Measurements from ENCODE around the gene RICTOR. TPM values are rescaled to one million over a fixed set of nuclear protein-coding genes. Genes with fewer than 3 reads are reported as not detected.
"Not testable (repeated sequence)": the region's sequence is repeated elsewhere in the genome, so short reads cannot be mapped to it uniquely, and the experiment has no call there.

The RICTOR gene
- total RNA-seq, 4 donors from 2014 or later: 24.0 to 46.1 (median 31.9) TPM

GRCh38 chr5:39015743-39016586, 58.2 kb downstream of the RICTOR start:
- H3K36me3 ChIP-seq: peaks cover 0 to 37% of the 10 kb centered on the region in 2 donors
- H3K9me3 ChIP-seq: no peaks in the 10 kb centered on the region
- ATAC-seq: peak; percentile 53
- peak overlapping the region; percentile 52 to 81 (median 70) for H3K27ac ChIP-seq
- TF ChIP-seq POLR2AphosphoS5 (IDR thresholded peaks at IDR 0.05) (peak; percentile 68), POLR2A (IDR thresholded peaks at IDR 0.05) (no peak)
- no peak overlapping the region for H3K4me3 ChIP-seq
- 48 to 63% methylated on average over 4 of the region's 4 CpGs for WGBS, 2 donors (ENCODE audit: low coverage in 1 of 2)
- peaks cover 0 to 28% (median 17%) of the 10 kb centered on the region in 3 donors for H3K4me1 ChIP-seq
- H3K27me3 ChIP-seq: no peaks in the 10 kb centered on the region

GRCh38 chr5:39014561-39014960, 59.6 kb downstream of the RICTOR start:
- no peaks in the 10 kb centered on the region for H3K27me3 ChIP-seq
- H3K4me3 ChIP-seq: no peak overlapping the region
- H3K36me3 ChIP-seq: peaks cover 0 to 32% of the 10 kb centered on the region in 2 donors
- ATAC-seq: peak; percentile 46
- peak overlapping the region; percentile 2 to 81 (median 70) for H3K27ac ChIP-seq
- TF ChIP-seq CTCF (IDR thresholded peaks at IDR 0.05) (no peak), POLR2A (IDR thresholded peaks at IDR 0.05) (no peak), POLR2AphosphoS5 (IDR thresholded peaks at IDR 0.05) (peak; percentile 49), EP300 (IDR thresholded peaks at IDR 0.05) (no peak)
- H3K9me3 ChIP-seq: no peaks in the 10 kb centered on the region
- peaks cover 0 to 27% (median 17%) of the 10 kb centered on the region in 3 donors for H3K4me1 ChIP-seq
- WGBS, 2 donors (ENCODE audit: low coverage in 1 of 2): 13 to 16% methylated on average over 2 of the region's 2 CpGs

- Histone ChIP-seq H3K27ac (peak overlapping the region; percentile 58 to 81 (median 70)), H3K4me1 (peaks cover 0 to 27% (median 17%) of the 10 kb centered on the region in 3 donors), H3K9me3 (no peaks in the 10 kb centered on the region), H3K4me3 (no peak overlapping the region), H3K36me3 (peaks cover 0 to 27% of the 10 kb centered on the region in 2 donors), H3K27me3 (no peaks in the 10 kb centered on the region)
- 60 to 83% methylated on average over 2 of the region's 2 CpGs for WGBS, 2 donors (ENCODE audit: low coverage in 1 of 2)
- no peak for ATAC-seq
- no peak for TF ChIP-seq POLR2AphosphoS5 (IDR thresholded peaks at IDR 0.05)
- TF ChIP-seq CTCF (IDR thresholded peaks at IDR 0.05): no peak
- no peak for TF ChIP-seq EP300 (IDR thresholded peaks at IDR 0.05)
- TF ChIP-seq POLR2A (IDR thresholded peaks at IDR 0.05): no peak
Observed at GRCh38 chr5:39013938-39014337, 60.3 kb downstream of the RICTOR start.

- not testable (repeated sequence) for H3K27ac ChIP-seq, H3K27me3 ChIP-seq, H3K9me3 ChIP-seq, ATAC-seq, H3K4me3 ChIP-seq
- Histone ChIP-seq H3K4me1 (peaks cover 0 to 21% (median 15%) of the 10 kb centered on the region in 3 donors), H3K36me3 (peaks cover 0 to 18% of the 10 kb centered on the region in 2 donors)
- WGBS, 2 donors (ENCODE audit: low coverage in 1 of 2): 95% methylated on average over 2 of the region's 2 CpGs; no CpG with 5 or more reads in 1 of the 2 donors
Observed at GRCh38 chr5:39010958-39011357, 63.2 kb downstream of the RICTOR start.

- WGBS, 2 donors (ENCODE audit: low coverage in 1 of 2): 92 to 98% methylated on average over 2 to 4 of the region's 4 CpGs
- TF ChIP-seq CTCF (IDR thresholded peaks at IDR 0.05) (no peak), EP300 (IDR thresholded peaks at IDR 0.05) (no peak), POLR2A (IDR thresholded peaks at IDR 0.05) (no peak), POLR2AphosphoS5 (IDR thresholded peaks at IDR 0.05) (no peak)
- no peak for ATAC-seq
Observed at GRCh38 chr5:39009981-39010380, 64.2 kb downstream of the RICTOR start.

GRCh38 chr5:39009280-39009679, 64.9 kb downstream of the RICTOR start:
- TF ChIP-seq POLR2A (IDR thresholded peaks at IDR 0.05) (no peak), CTCF (IDR thresholded peaks at IDR 0.05) (no peak), EP300 (IDR thresholded peaks at IDR 0.05) (no peak), POLR2AphosphoS5 (IDR thresholded peaks at IDR 0.05) (no peak)
- Histone ChIP-seq H3K27ac (no peak overlapping the region), H3K4me1 (peaks cover 0 to 7% (median 6%) of the 10 kb centered on the region in 3 donors), H3K36me3 (peaks cover 0 to 18% of the 10 kb centered on the region in 2 donors), H3K27me3 (no peaks in the 10 kb centered on the region), H3K4me3 (no peak overlapping the region), H3K9me3 (no peaks in the 10 kb centered on the region)
- ATAC-seq: no peak
- WGBS, 2 donors (ENCODE audit: low coverage in 1 of 2): 100% methylated on average over 1 of the region's 1 CpG

More at GRCh38 chr5:39009981-39010380, 64.2 kb downstream of the RICTOR start:
- H3K9me3 ChIP-seq: no peaks in the 10 kb centered on the region
- no peaks in the 10 kb centered on the region for H3K27me3 ChIP-seq
- no peak overlapping the region for H3K4me3 ChIP-seq
- no peak overlapping the region for H3K27ac ChIP-seq
- peaks cover 0 to 11% (median 7%) of the 10 kb centered on the region in 3 donors for H3K4me1 ChIP-seq
- peaks cover 0 to 18% of the 10 kb centered on the region in 2 donors for H3K36me3 ChIP-seq
